SU-DHL-6 (cell line): ENCODE measurements around the gene IFITM1.

Source experiments
- H2AFZ ChIP-seq: fragments of 200-600 bp; sonication (generic); 2 replicates; pipeline ENCODE4 v1.6.1; 2014; ENCODE audit warnings: low read depth, mild to moderate bottlenecking, moderate library complexity, mixed read lengths, antibody characterized with exemption, low read length; ENCODE audit not compliant: severe bottlenecking
- H3F3A ChIP-seq: fragments of 200-600 bp; shearing (Covaris generic); 2 replicates; pipeline ENCODE4 v1.6.0; 2016; ENCODE audit warnings: antibody characterized with exemption, mild to moderate bottlenecking; ENCODE audit not compliant: insufficient read depth
- H3K27ac ChIP-seq: fragments of 200-600 bp; sonication (generic); 2 replicates; pipeline ENCODE4 v1.5.1; 2016; ENCODE audit warnings: low read depth, mild to moderate bottlenecking, low read length, moderate library complexity, mixed read lengths
- H3K27me3 ChIP-seq: fragments of 200-600 bp; sonication (generic), shearing (Covaris generic); 2 replicates; pipeline ENCODE4 v1.6.0; 2014; ENCODE audit warnings: mild to moderate bottlenecking, low read length
- H3K36me3 ChIP-seq: fragments of 200-600 bp; sonication (generic); 2 replicates; pipeline ENCODE4 v1.6.1; 2014; ENCODE audit warnings: mild to moderate bottlenecking, low read length, mixed read lengths
- H3K4me2 ChIP-seq: fragments of 300-600, 200-600 bp; shearing (Covaris generic), sonication (generic); 2 replicates; pipeline ENCODE4 v1.6.0; 2014; ENCODE audit warnings: low read length, low read depth, mild to moderate bottlenecking; ENCODE audit not compliant: poor library complexity, severe bottlenecking
- H3K4me3 ChIP-seq: fragments of 200-600 bp; sonication (generic); 2 replicates; pipeline ENCODE4 v1.5.1; 2014; ENCODE audit warnings: antibody characterized with exemption, low read length, mild to moderate bottlenecking, mixed read lengths; ENCODE audit not compliant: insufficient read depth, poor library complexity, severe bottlenecking
- H3K79me2 ChIP-seq: fragments of 200-600 bp; sonication (generic); 2 replicates; pipeline ENCODE4 v1.6.1; 2014; ENCODE audit warnings: mild to moderate bottlenecking, low read length, moderate library complexity; ENCODE audit not compliant: insufficient read depth
- H3K9ac ChIP-seq: fragments of 200-600 bp; sonication (generic); 2 replicates; pipeline ENCODE4 v1.7.0; 2014; ENCODE audit warnings: mild to moderate bottlenecking, low read length
- H3K9me2 ChIP-seq: fragments of 200-600 bp; sonication (generic); replicated peaks from 2 replicates; pipeline ENCODE4 v1.6.1; 2014; ENCODE audit warnings: low read length; ENCODE audit not compliant: insufficient read depth
- H3K9me3 ChIP-seq: fragments of 200-600 bp; sonication (generic); 2 replicates; pipeline ENCODE4 v1.6.1; 2014; ENCODE audit warnings: low read length, mixed read lengths; ENCODE audit not compliant: insufficient read depth
- H4K20me1 ChIP-seq: fragments of 200-600 bp; sonication (generic); 2 replicates; pipeline ENCODE4 v1.6.1; 2014; ENCODE audit warnings: low read depth, mild to moderate bottlenecking, antibody characterized with exemption, low read length, moderate library complexity, mixed read lengths
- CTCF ChIP-seq: fragments of 200-600 bp; sonication (generic); IDR thresholded peaks from one replicate; pipeline ENCODE4 v1.5.1; 2017; ENCODE audit warnings: antibody characterized with exemption, mild to moderate bottlenecking, low read length, moderate library complexity; ENCODE audit not compliant: insufficient read depth, poor library complexity, severe bottlenecking
- EZH2phosphoT487 ChIP-seq: fragments of 200-600 bp; sonication (generic), shearing (Covaris generic); conservative IDR thresholded peaks from 2 replicates; pipeline ENCODE4 v1.6.1; 2018; ENCODE audit warnings: mild to moderate bottlenecking, antibody characterized with exemption, low read length, moderate library complexity, mixed read lengths

Gene IFITM1

GRCh38 chr11:297051-297585 lies 16.7 kb upstream of the IFITM1 start:
- no peak overlapping the region for H3K27ac ChIP-seq
- H3K9me3 ChIP-seq, result no peaks in the 10 kb centered on the region
- no peaks in the 10 kb centered on the region for H4K20me1 ChIP-seq
- H3K79me2 ChIP-seq, result no peaks in the 10 kb centered on the region
- H3K9me2 ChIP-seq, result no peaks in the 10 kb centered on the region
- no peaks in the 10 kb centered on the region for H3K27me3 ChIP-seq
- no peaks in the 10 kb centered on the region for H3K36me3 ChIP-seq
- no peak overlapping the region for H2AFZ ChIP-seq
- no peak overlapping the region for H3K4me3 ChIP-seq
- no peak overlapping the region for H3K9ac ChIP-seq
- TF ChIP-seq EZH2phosphoT487 (no peak), CTCF (no peak)
- H3K4me2 ChIP-seq, result no peak overlapping the region
- H3F3A ChIP-seq, result no peaks in the 10 kb centered on the region

GRCh38 chr11:297586-298405 lies 16.0 kb upstream of the IFITM1 start:
- Histone ChIP-seq H3K27ac (no peak overlapping the region), H2AFZ (no peak overlapping the region), H3K9ac (no peak overlapping the region), H3K36me3 (no peaks in the 10 kb centered on the region), H3F3A (no peaks in the 10 kb centered on the region), H3K9me3 (no peaks in the 10 kb centered on the region), H3K27me3 (no peaks in the 10 kb centered on the region), H3K4me3 (no peak overlapping the region), H3K4me2 (no peak overlapping the region), H3K9me2 (no peaks in the 10 kb centered on the region), H4K20me1 (no peaks in the 10 kb centered on the region), H3K79me2 (no peaks in the 10 kb centered on the region)
- TF ChIP-seq EZH2phosphoT487 (no peak), CTCF (no peak)

GRCh38 chr11:298406-299065 lies 15.3 kb upstream of the IFITM1 start:
- TF ChIP-seq EZH2phosphoT487 (no peak), CTCF (no peak)
- H2AFZ ChIP-seq, result no peak overlapping the region
- H3K4me3 ChIP-seq, result no peak overlapping the region
- no peaks in the 10 kb centered on the region for H4K20me1 ChIP-seq
- H3F3A ChIP-seq, result no peaks in the 10 kb centered on the region; the same call in 1 of the 2 replicates
- no peak overlapping the region for H3K9ac ChIP-seq
- no peak overlapping the region for H3K4me2 ChIP-seq
- no peak overlapping the region for H3K27ac ChIP-seq
- H3K36me3 ChIP-seq, result no peaks in the 10 kb centered on the region
- H3K9me2 ChIP-seq, result no peaks in the 10 kb centered on the region
- H3K79me2 ChIP-seq, result no peaks in the 10 kb centered on the region
- H3K9me3 ChIP-seq, result no peaks in the 10 kb centered on the region
- no peaks in the 10 kb centered on the region for H3K27me3 ChIP-seq
